Measurements from ENCODE around the gene TMEM45B.

The TMEM45B gene

DNA sequence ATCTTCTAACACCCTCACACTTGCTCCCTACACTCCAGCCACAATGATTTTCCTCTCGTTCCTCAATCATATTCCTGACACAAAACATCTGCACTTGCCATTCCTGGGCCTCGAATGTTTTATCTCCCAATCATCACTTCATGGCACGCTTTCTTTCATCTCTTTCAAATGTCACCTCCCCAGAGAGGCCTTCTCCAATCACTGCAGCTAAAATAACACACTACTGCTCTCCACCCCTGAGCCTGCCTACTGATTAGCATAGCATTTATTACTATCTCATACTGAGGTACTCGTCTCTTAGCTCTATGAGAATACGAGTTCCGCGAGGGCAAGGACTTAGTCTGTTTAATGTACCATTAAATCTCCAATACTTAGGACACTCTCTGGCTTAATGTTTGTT lies 56.3 kb downstream of the TMEM45B start:
- ChIA-PET CTCF (interaction anchor here (0.5 to 0.6 kb wide), 2 partner anchors 65 to 95 kb away, joined by 3 read pairs; no protein-coding TSS in a partner anchor), POLR2A (ENCODE audit: low non-redundant PET) (no interaction called here)
- no peak overlapping the region for H3K27ac ChIP-seq
- no peak for DNase-seq (ENCODE audit: low spot score)
- TF ChIP-seq CTCF (conservative IDR thresholded peaks at IDR 0.05; ENCODE audit: low read depth): no peak

- CTCF ChIA-PET: interaction anchor here (0.6 kb wide), 1 partner anchor 19 kb away, joined by 8 read pairs; no protein-coding TSS in a partner anchor
- no peak for TF ChIP-seq CTCF (conservative IDR thresholded peaks at IDR 0.05; ENCODE audit: low read depth)
- no peak for DNase-seq (ENCODE audit: low spot score)
- POLR2A ChIA-PET (ENCODE audit: low non-redundant PET): no interaction called here
- no peak overlapping the region for H3K27ac ChIP-seq
Observed at GRCh38 chr11:129880311-129880710, 64.7 kb downstream of the TMEM45B start.

GRCh38 chr11:129881570-129882170 lies 66.0 kb downstream of the TMEM45B start:
- H3K27ac ChIP-seq: no peak overlapping the region
- POLR2A ChIA-PET (ENCODE audit: low non-redundant PET): no interaction called here
- peak; percentile 44 for TF ChIP-seq CTCF (conservative IDR thresholded peaks at IDR 0.05; ENCODE audit: low read depth)
- DNase-seq (ENCODE audit: low spot score): peak; percentile 51
- CTCF ChIA-PET: interaction anchor here (0.7 to 1.1 kb wide), 4 partner anchors 41 to 525 kb away, joined by 4 read pairs; no protein-coding TSS in a partner anchor

GRCh38 chr11:129884581-129884980 lies 68.9 kb downstream of the TMEM45B start:
- TF ChIP-seq CTCF (conservative IDR thresholded peaks at IDR 0.05; ENCODE audit: low read depth): no peak
- ChIA-PET CTCF (no interaction called here), POLR2A (ENCODE audit: low non-redundant PET) (no interaction called here)
- no peak for DNase-seq (ENCODE audit: low spot score)
- no peak overlapping the region for H3K27ac ChIP-seq

GRCh38 chr11:129885381-129885780 lies 69.7 kb downstream of the TMEM45B start:
- POLR2A ChIA-PET (ENCODE audit: low non-redundant PET): no interaction called here
- CTCF ChIA-PET: no interaction called here

GRCh38 chr11:129888451-129888850 lies 72.8 kb downstream of the TMEM45B start:
- H3K27ac ChIP-seq: no peak overlapping the region
- ChIA-PET CTCF (no interaction called here), POLR2A (ENCODE audit: low non-redundant PET) (no interaction called here)
- TF ChIP-seq CTCF (conservative IDR thresholded peaks at IDR 0.05; ENCODE audit: low read depth): no peak
- no peak for DNase-seq (ENCODE audit: low spot score)

More at GRCh38 chr11:129885381-129885780, 69.7 kb downstream of the TMEM45B start:
- no peak overlapping the region for H3K27ac ChIP-seq
- no peak for TF ChIP-seq CTCF (conservative IDR thresholded peaks at IDR 0.05; ENCODE audit: low read depth)
- DNase-seq (ENCODE audit: low spot score): no peak

All from RWPE1 (cell line).